Measurements from ENCODE around the gene ANAPC10. TPM values are rescaled to one million over a fixed set of nuclear protein-coding genes. Genes with fewer than 3 reads are reported as not detected.

The ANAPC10 gene
- total RNA-seq, 6 experiments from 2014 or later, result 6.0 to 13.0 (median 8.3) TPM

DNA sequence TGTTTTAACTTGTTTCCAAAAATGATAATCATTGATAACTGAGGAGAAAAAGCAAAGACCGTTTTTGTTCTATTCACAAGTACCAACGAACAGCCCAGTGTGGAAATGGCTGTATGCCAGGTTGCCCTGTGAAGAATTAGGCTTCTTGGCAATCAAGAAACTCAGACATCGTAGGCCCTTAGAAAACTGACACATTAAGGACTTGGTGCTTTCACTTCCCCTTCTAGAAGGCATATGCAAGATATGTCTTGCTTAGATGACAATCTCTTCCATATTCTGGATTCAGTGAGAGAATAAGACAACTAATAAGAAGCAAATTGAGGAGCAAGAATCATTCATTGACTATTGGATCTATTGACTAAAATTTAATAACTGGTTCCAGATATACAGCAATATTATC is 56.6 kb downstream of the ANAPC10 start:
- H3K27ac ChIP-seq, result no peak overlapping the region
- no peak for ATAC-seq
- intact Hi-C loops (cut with DNase I), result no loop called here
- TF ChIP-seq, protein P1, sequence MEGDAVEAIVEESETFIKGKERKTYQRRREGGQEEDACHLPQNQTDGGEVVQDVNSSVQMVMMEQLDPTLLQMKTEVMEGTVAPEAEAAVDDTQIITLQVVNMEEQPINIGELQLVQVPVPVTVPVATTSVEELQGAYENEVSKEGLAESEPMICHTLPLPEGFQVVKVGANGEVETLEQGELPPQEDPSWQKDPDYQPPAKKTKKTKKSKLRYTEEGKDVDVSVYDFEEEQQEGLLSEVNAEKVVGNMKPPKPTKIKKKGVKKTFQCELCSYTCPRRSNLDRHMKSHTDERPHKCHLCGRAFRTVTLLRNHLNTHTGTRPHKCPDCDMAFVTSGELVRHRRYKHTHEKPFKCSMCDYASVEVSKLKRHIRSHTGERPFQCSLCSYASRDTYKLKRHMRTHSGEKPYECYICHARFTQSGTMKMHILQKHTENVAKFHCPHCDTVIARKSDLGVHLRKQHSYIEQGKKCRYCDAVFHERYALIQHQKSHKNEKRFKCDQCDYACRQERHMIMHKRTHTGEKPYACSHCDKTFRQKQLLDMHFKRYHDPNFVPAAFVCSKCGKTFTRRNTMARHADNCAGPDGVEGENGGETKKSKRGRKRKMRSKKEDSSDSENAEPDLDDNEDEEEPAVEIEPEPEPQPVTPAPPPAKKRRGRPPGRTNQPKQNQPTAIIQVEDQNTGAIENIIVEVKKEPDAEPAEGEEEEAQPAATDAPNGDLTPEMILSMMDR (IDR thresholded peaks at IDR 0.05), result no peak
- TF ChIP-seq POLR2A (IDR thresholded peaks at IDR 0.05), result no peak
- no peak overlapping the region for H3K4me3 ChIP-seq
- H3K36me3 ChIP-seq, result no peaks in the 10 kb centered on the region
- H3K27me3 ChIP-seq, result no peaks in the 10 kb centered on the region
- H3K9me3 ChIP-seq, result no peaks in the 10 kb centered on the region
- WGBS (ENCODE audit: insufficient coverage, low coverage, low lambda C conversion rate, missing lambda C conversion rate), result 81% methylated on average over 3 of the region's 3 CpGs
- no peaks in the 10 kb centered on the region for H3K4me1 ChIP-seq
- no peak for DNase-seq

DNA sequence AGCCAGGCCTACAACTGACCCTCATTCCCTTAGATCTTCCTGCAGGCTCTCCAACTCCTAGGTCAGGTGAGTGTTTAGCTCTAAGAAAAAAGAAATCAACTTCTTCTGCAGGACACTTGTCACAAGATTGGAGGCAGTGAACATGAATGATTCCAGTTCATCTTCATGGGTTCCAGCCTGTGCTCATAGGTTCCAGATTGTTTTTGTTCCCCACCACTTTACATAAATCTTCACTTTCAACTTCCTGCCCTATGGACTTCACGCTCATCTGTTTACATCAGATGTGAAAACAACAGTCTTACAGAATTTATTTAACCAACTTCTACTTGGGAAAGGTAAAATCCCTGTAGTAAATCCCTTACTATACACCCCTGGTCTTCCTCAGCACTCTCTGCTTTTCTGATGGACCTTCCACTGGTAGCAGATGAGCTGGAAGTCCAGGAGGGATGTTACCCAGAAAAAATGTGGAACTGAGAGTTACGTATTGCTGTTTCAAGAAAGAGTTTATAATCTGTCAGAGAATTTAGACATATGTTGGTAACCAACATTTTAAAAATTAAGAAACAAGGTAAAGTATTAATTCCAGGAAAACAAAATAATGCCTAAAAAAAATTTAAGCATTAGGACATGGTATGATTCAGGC is 62.4 kb downstream of the ANAPC10 start:
- Histone ChIP-seq H3K27ac (no peak overlapping the region), H3K4me1 (no peaks in the 10 kb centered on the region), H3K9me3 (no peaks in the 10 kb centered on the region), H3K27me3 (no peaks in the 10 kb centered on the region), H3K4me3 (no peak overlapping the region), H3K36me3 (peaks cover 0 to 7% (median 2%) of the 10 kb centered on the region in 4 donors)
- TF ChIP-seq POLR2A (IDR thresholded peaks at IDR 0.05), result no peak
- TF ChIP-seq, protein P1 (IDR thresholded peaks at IDR 0.05), result no peak
- intact Hi-C loops (cut with DNase I), result no loop called here
- 77% methylated on average over 2 of the region's 2 CpGs for WGBS (ENCODE audit: insufficient coverage, low coverage, low lambda C conversion rate, missing lambda C conversion rate)
- DNase-seq (no peak), ATAC-seq (no peak)

DNA sequence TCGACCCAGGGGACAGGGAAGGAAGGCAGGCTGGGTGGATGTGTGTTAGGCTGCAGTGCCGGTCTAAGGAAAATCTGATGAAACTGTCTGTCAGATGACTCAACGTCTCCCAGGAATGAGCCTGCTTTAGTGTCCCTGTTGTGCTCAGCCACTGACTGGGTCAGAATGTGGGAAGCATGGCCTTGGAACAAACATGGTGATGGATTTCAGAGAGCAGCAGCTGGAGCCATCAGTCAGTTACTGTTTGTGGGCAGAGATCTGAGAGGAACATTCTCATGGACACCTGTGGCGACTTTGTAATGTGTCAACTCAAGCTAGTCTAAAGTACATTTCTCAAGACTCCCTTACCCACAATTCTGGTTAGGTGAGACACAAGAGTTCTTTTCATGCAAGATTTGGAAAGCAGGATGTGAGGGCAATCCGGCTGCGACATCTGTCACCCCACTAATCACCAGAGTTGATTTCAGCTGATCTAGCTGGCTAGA is 63.2 kb downstream of the ANAPC10 start:
- no peak for ATAC-seq
- 80% methylated on average over 1 of the region's 6 CpGs for WGBS (ENCODE audit: insufficient coverage, low coverage, low lambda C conversion rate, missing lambda C conversion rate)
- H3K27me3 ChIP-seq, result no peaks in the 10 kb centered on the region
- no peak overlapping the region for H3K27ac ChIP-seq
- no peak overlapping the region for H3K4me3 ChIP-seq
- no peak for DNase-seq
- TF ChIP-seq POLR2A (IDR thresholded peaks at IDR 0.05), result no peak
- TF ChIP-seq, protein P1 (IDR thresholded peaks at IDR 0.05), result no peak
- no peaks in the 10 kb centered on the region for H3K9me3 ChIP-seq
- H3K36me3 ChIP-seq, result peaks cover 0 to 7% (median 2%) of the 10 kb centered on the region in 4 donors
- H3K4me1 ChIP-seq, result no peaks in the 10 kb centered on the region
- intact Hi-C loops (cut with DNase I), result no loop called here

GRCh38 chr4:145019346-145019745 is 78.7 kb downstream of the ANAPC10 start:
- ATAC-seq (no peak), DNase-seq (no peak)
- Histone ChIP-seq H3K4me1 (no peaks in the 10 kb centered on the region), H3K36me3 (no peaks in the 10 kb centered on the region), H3K9me3 (no peaks in the 10 kb centered on the region), H3K27me3 (no peaks in the 10 kb centered on the region), H3K4me3 (no peak overlapping the region), H3K27ac (no peak overlapping the region)
- no peak for TF ChIP-seq POLR2A (IDR thresholded peaks at IDR 0.05)
- TF ChIP-seq, protein P1 (IDR thresholded peaks at IDR 0.05), result no peak
- 33% methylated on average over 1 of the region's 1 CpG for WGBS (ENCODE audit: insufficient coverage, low coverage, low lambda C conversion rate, missing lambda C conversion rate)
- intact Hi-C loops (cut with DNase I), result no loop called here

Measured in right lobe of liver (tissue), 6 donors.